KBM-7 (cell line): ENCODE results near the gene LARP1B.
"Not testable (repeated sequence)": the region's sequence is repeated elsewhere in the genome, so short reads cannot be mapped to it uniquely, and the experiment has no call there.

Source experiments
- DNase-seq: peaks from one replicate; pipeline ENCODE4 v3.0.0-alpha.2; 2015
- in situ Hi-C: fragments of 300-500 bp; cut with MboI; formaldehyde crosslinking; loops from 2 replicates; pipeline ENCODE4 v1.14.3; 2020; ENCODE audit warnings: low sequenced_read_pairs, low pct_unique_long_range_greater_than_20kb, mixed read lengths

The LARP1B gene

GRCh38 chr4:128060699-128061565, at the start of gene LARP1B:
Gene LARP1B, plus strand, starts transcription at chr4:128061312. Its CDS starts 13,640 bp downstream, at chr4:128074952.
- in situ Hi-C loops = no loop called here
- peak; percentile 98 for DNase-seq

GRCh38 chr4:128025319-128025718, 35.8 kb upstream of the LARP1B start:
- no peak for DNase-seq
- in situ Hi-C loops = no loop called here

GRCh38 chr4:128029907-128030306, 31.2 kb upstream of the LARP1B start:
- in situ Hi-C loops = no loop called here
- no peak for DNase-seq

- in situ Hi-C loops = no loop called here
- DNase-seq = no peak
Observed at GRCh38 chr4:128031756-128032384, 29.2 kb upstream of the LARP1B start.

- in situ Hi-C loops = no loop called here
- no peak for DNase-seq
Observed at GRCh38 chr4:128039568-128039967, 21.5 kb upstream of the LARP1B start.

GRCh38 chr4:128047019-128047418, 14.1 kb upstream of the LARP1B start:
- in situ Hi-C loops, DNase-seq: not testable (repeated sequence)

- DNase-seq, in situ Hi-C loops: not testable (repeated sequence)
Observed at GRCh38 chr4:128047514-128047913, 13.6 kb upstream of the LARP1B start.

GRCh38 chr4:128051229-128051628, 9.9 kb upstream of the LARP1B start:
- in situ Hi-C loops = not testable (repeated sequence)
- DNase-seq = peak; percentile 42

- DNase-seq, in situ Hi-C loops: not testable (repeated sequence)
Observed at GRCh38 chr4:128054907-128055306, 6.2 kb upstream of the LARP1B start.

GRCh38 chr4:128055441-128056206, 5.5 kb upstream of the LARP1B start:
- in situ Hi-C loops, DNase-seq: not testable (repeated sequence)

- in situ Hi-C loops = no loop called here
Observed at GRCh38 chr4:128056396-128056795, 4.7 kb upstream of the LARP1B start.

GRCh38 chr4:128060121-128060698, 902 bp upstream of the LARP1B start:
- DNase-seq = no peak
- in situ Hi-C loops = no loop called here

More at GRCh38 chr4:128056396-128056795, 4.7 kb upstream of the LARP1B start:
- DNase-seq = no peak

GRCh38 chr4:128061566-128062536, 739 bp downstream of the LARP1B start:
- in situ Hi-C loops = no loop called here
- peak; percentile 72 for DNase-seq

- DNase-seq, in situ Hi-C loops: not testable (repeated sequence)
Observed at GRCh38 chr4:128066453-128066820, 5.3 kb downstream of the LARP1B start.

- DNase-seq = peak; percentile 48
- in situ Hi-C loops = no loop called here
Observed at GRCh38 chr4:128068918-128069317, 7.8 kb downstream of the LARP1B start.

GRCh38 chr4:128076464-128076863, 15.4 kb downstream of the LARP1B start:
- DNase-seq = no peak
- in situ Hi-C loops = no loop called here

- DNase-seq, in situ Hi-C loops: not testable (repeated sequence)
Observed at GRCh38 chr4:128095293-128095692, 34.2 kb downstream of the LARP1B start.

GRCh38 chr4:128107766-128108165, 46.7 kb downstream of the LARP1B start:
- DNase-seq = no peak
- in situ Hi-C loops = no loop called here
